Chondrocyte (in vitro differentiated cells): ENCODE results near the gene PTGES2. TPM values are rescaled to one million over a fixed set of nuclear protein-coding genes. Genes with fewer than 3 reads are reported as not detected.

Experiments used
- DNase-seq: peaks from one replicate; pipeline ENCODE4 v3.0.0; 2021; ENCODE audit warnings: mixed read lengths, low spot score
- H3K27ac Mint-ChIP-seq: one replicate; pipeline ENCODE4 v1.8.0; 2021; ENCODE audit warnings: mild to moderate bottlenecking, moderate library complexity, mixed read lengths; ENCODE audit not compliant: unreplicated experiment
- H3K27me3 Mint-ChIP-seq: 2 replicates; pipeline ENCODE4 v1.8.0; 2021; ENCODE audit warnings: low read depth, mixed read lengths
- H3K36me3 Mint-ChIP-seq: 2 replicates; pipeline ENCODE4 v1.8.0; 2021; ENCODE audit warnings: low read depth, mixed read lengths
- H3K4me1 Mint-ChIP-seq: 2 replicates; pipeline ENCODE4 v1.8.0; 2021; ENCODE audit warnings: low read depth, mild to moderate bottlenecking, mixed read lengths
- H3K4me3 Mint-ChIP-seq: one replicate; pipeline ENCODE4 v1.8.0; 2021; ENCODE audit warnings: mild to moderate bottlenecking, moderate library complexity, mixed read lengths; ENCODE audit not compliant: unreplicated experiment
- H3K9me3 Mint-ChIP-seq: 2 replicates; pipeline ENCODE4 v1.8.0; 2021; ENCODE audit warnings: low read depth, mixed read lengths
- CTCF ChIP-seq: fragments of 200-600 bp; sonication (generic); IDR thresholded peaks from 2 replicates; pipeline ENCODE4 v1.5.0; 2021; ENCODE audit warnings: antibody characterized with exemption, mild to moderate bottlenecking, moderate library complexity
- total RNA-seq: library from RNA; stranded (reverse); gene quantifications from 3 replicates; pipeline ENCODE4 v1.2.1, GENCODE V29; 2021

PTGES2 gene
- total RNA-seq, 1 donor from 2014 or later = 49.3 TPM

DNA sequence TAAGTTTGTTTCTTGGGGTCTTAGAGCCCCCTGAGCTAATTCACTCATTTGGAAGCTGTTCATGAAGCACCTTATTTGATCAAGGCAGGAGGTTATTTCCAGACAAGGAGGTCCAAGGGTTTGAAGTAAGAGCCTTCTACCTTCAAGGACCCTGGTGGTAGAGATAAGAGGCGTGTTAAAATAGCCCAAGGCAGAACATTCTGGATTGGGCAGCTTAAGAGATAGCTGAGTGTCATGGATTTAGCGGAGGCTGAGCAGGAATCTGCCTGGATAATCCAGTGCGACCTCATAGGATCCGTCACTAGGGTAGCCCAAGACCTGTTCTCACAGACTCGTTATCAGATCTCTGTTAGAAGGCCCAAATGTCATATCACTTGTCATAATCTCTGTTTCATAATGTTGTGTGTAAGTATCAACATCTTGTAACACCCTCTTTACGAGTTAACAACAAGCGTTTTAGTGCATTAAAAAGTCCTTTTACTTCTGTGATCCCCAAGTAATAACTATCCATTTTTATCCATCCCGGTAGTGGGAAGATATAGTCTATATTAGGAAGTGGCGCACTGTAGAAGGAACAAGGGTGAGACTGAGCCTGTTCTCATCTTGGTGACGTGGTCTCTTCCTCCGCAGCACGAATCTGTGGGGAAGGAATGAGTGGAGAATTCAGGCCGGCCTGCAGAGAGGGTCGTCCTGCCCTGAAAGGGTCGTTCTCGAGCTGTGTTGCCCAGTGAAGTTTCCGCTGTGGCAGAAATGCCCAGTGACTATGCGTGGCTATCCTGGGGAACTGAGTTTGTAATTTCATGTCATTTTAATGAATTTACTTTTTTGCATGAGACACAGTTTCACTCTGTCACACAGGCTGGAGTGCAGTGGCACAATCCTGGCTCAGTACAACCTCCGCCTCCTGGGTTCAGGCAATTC, 30.7 kb downstream of the PTGES2 start:
- Mint-ChIP-seq H3K4me3 (no peak overlapping the region), H3K4me1 (peaks cover 62% of the 10 kb centered on the region), H3K27ac (peak overlapping the region; percentile 100), H3K27me3 (no peaks in the 10 kb centered on the region), H3K9me3 (no peaks in the 10 kb centered on the region), H3K36me3 (peaks cover 6% of the 10 kb centered on the region)
- no peak for DNase-seq
- TF ChIP-seq CTCF = no peak

GRCh38 chr9:128094950-128095544, 32.5 kb downstream of the PTGES2 start:
- Mint-ChIP-seq H3K36me3 (no peaks in the 10 kb centered on the region), H3K9me3 (no peaks in the 10 kb centered on the region), H3K4me3 (no peak overlapping the region), H3K27ac (peak overlapping the region; percentile 99), H3K27me3 (no peaks in the 10 kb centered on the region), H3K4me1 (peaks cover 59% of the 10 kb centered on the region)
- no peak for TF ChIP-seq CTCF
- DNase-seq = no peak

GRCh38 chr9:128094166-128094949, 33.2 kb downstream of the PTGES2 start:
- peaks cover 52% of the 10 kb centered on the region for H3K4me1 Mint-ChIP-seq
- TF ChIP-seq CTCF = no peak
- peak overlapping the region; percentile 99 for H3K27ac Mint-ChIP-seq
- H3K27me3 Mint-ChIP-seq = no peaks in the 10 kb centered on the region
- peak overlapping the region; percentile 59 for H3K4me3 Mint-ChIP-seq
- no peaks in the 10 kb centered on the region for H3K9me3 Mint-ChIP-seq
- H3K36me3 Mint-ChIP-seq = no peaks in the 10 kb centered on the region
- DNase-seq = no peak

DNA sequence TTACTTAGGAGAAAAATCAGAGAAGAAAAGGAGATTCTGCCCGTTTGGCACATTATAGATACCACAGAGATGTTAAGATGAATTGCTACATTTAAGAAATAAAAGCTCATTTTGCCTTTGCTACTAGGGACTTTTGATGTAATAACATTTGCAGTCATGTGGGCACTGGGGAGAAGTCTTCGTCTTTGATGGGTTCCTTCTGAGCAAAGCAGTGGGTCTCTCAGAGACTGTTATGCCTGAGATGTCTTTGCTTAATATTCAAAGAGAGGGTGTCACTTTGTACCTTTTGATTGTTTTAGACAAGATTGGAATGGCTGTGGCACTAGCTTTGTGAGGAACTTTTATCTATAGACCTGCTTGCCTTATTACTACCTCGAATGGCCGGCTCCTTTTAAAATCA, 34.5 kb downstream of the PTGES2 start:
- Mint-ChIP-seq H3K36me3 (no peaks in the 10 kb centered on the region), H3K27ac (peak overlapping the region; percentile 99), H3K27me3 (no peaks in the 10 kb centered on the region), H3K4me1 (peaks cover 40% of the 10 kb centered on the region), H3K4me3 (no peak overlapping the region), H3K9me3 (no peaks in the 10 kb centered on the region)
- no peak for TF ChIP-seq CTCF
- no peak for DNase-seq
